Measurements from ENCODE around the gene GCSH.

GRCh38 chr16:81071805-81072204 is 24.4 kb downstream of the GCSH start:
- TF ChIP-seq CTCF (IDR thresholded peaks at IDR 0.05; ENCODE audit: low read depth, low read length, missing input control): no peak
- TF ChIP-seq, protein P1, sequence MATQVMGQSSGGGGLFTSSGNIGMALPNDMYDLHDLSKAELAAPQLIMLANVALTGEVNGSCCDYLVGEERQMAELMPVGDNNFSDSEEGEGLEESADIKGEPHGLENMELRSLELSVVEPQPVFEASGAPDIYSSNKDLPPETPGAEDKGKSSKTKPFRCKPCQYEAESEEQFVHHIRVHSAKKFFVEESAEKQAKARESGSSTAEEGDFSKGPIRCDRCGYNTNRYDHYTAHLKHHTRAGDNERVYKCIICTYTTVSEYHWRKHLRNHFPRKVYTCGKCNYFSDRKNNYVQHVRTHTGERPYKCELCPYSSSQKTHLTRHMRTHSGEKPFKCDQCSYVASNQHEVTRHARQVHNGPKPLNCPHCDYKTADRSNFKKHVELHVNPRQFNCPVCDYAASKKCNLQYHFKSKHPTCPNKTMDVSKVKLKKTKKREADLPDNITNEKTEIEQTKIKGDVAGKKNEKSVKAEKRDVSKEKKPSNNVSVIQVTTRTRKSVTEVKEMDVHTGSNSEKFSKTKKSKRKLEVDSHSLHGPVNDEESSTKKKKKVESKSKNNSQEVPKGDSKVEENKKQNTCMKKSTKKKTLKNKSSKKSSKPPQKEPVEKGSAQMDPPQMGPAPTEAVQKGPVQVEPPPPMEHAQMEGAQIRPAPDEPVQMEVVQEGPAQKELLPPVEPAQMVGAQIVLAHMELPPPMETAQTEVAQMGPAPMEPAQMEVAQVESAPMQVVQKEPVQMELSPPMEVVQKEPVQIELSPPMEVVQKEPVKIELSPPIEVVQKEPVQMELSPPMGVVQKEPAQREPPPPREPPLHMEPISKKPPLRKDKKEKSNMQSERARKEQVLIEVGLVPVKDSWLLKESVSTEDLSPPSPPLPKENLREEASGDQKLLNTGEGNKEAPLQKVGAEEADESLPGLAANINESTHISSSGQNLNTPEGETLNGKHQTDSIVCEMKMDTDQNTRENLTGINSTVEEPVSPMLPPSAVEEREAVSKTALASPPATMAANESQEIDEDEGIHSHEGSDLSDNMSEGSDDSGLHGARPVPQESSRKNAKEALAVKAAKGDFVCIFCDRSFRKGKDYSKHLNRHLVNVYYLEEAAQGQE (IDR thresholded peaks at IDR 0.05): no peak
- TF ChIP-seq TAF1 (conservative IDR thresholded peaks at IDR 0.05): no peak
- TF ChIP-seq, protein P2, sequence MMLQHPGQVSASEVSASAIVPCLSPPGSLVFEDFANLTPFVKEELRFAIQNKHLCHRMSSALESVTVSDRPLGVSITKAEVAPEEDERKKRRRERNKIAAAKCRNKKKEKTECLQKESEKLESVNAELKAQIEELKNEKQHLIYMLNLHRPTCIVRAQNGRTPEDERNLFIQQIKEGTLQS (IDR thresholded peaks at IDR 0.05): no peak
- TF ChIP-seq, protein P3, sequence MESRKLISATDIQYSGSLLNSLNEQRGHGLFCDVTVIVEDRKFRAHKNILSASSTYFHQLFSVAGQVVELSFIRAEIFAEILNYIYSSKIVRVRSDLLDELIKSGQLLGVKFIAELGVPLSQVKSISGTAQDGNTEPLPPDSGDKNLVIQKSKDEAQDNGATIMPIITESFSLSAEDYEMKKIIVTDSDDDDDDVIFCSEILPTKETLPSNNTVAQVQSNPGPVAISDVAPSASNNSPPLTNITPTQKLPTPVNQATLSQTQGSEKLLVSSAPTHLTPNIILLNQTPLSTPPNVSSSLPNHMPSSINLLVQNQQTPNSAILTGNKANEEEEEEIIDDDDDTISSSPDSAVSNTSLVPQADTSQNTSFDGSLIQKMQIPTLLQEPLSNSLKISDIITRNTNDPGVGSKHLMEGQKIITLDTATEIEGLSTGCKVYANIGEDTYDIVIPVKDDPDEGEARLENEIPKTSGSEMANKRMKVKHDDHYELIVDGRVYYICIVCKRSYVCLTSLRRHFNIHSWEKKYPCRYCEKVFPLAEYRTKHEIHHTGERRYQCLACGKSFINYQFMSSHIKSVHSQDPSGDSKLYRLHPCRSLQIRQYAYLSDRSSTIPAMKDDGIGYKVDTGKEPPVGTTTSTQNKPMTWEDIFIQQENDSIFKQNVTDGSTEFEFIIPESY (IDR thresholded peaks at IDR 0.05): no peak
- TF ChIP-seq HNF4A (conservative IDR thresholded peaks at IDR 0.05): no peak
- no peak for TF ChIP-seq RXRA (IDR thresholded peaks at IDR 0.05)
- TF ChIP-seq MAX (IDR thresholded peaks at IDR 0.05): no peak
- no peak for TF ChIP-seq GABPA (IDR thresholded peaks at IDR 0.05 in 1 of 2, conservative IDR thresholded peaks at IDR 0.05 in 1 of 2)
- no peak for TF ChIP-seq RAD21 (IDR thresholded peaks at IDR 0.05)
- no peak for TF ChIP-seq JUND (IDR thresholded peaks at IDR 0.05)
- no peak for TF ChIP-seq YY1 (IDR thresholded peaks at IDR 0.05)
- TF ChIP-seq NR2F2 (IDR thresholded peaks at IDR 0.05): no peak
- TF ChIP-seq SP1 (IDR thresholded peaks at IDR 0.05): no peak
